Muscle layer of duodenum (tissue), 2 donors: ENCODE measurements around the gene TNFRSF19.

Experiments
- H3K27ac ChIP-seq: one replicate; pipeline ENCODE4 v1.7.0; 2013; ENCODE audit warnings: mild to moderate bottlenecking, low read length
- H3K27me3 ChIP-seq: one replicate; pipeline ENCODE4 v1.7.0; 2013; ENCODE audit warnings: low read depth, mild to moderate bottlenecking, control low read depth, low read length
- H3K36me3 ChIP-seq, 2 donors: one replicate each; pipeline ENCODE4 v1.7.0; 2013; ENCODE audit warnings: low read length in 2 of 2, control low read depth in 1 of 2, mild to moderate bottlenecking in 1 of 2; ENCODE audit not compliant: insufficient read depth in 2 of 2, control insufficient read depth in 1 of 2
- H3K4me1 ChIP-seq, 2 donors: one replicate each; pipeline ENCODE4 v1.7.0; 2013; ENCODE audit warnings: low read length in 2 of 2, mild to moderate bottlenecking in 2 of 2, control low read depth in 1 of 2, moderate library complexity in 1 of 2; ENCODE audit not compliant: insufficient read depth in 2 of 2, control insufficient read depth in 1 of 2
- H3K4me3 ChIP-seq, 2 donors: one replicate each; pipeline ENCODE4 v1.7.0; 2013; ENCODE audit warnings: low read length in 2 of 2, low read depth in 1 of 2, mild to moderate bottlenecking in 1 of 2
- H3K9me3 ChIP-seq, 2 donors: one replicate each; pipeline ENCODE4 v1.7.0; 2013; ENCODE audit warnings: low read length in 2 of 2, control low read depth in 1 of 2, mild to moderate bottlenecking in 1 of 2; ENCODE audit not compliant: control insufficient read depth in 1 of 2
- donor health status: healthy.

The TNFRSF19 gene

GRCh38 chr13:23711355-23711754 is 141.1 kb downstream of the TNFRSF19 start:
- Histone ChIP-seq H3K9me3 (no peaks in the 10 kb centered on the region), H3K4me1 (no peaks in the 10 kb centered on the region), H3K27me3 (no peaks in the 10 kb centered on the region), H3K36me3 (no peaks in the 10 kb centered on the region), H3K27ac (no peak overlapping the region), H3K4me3 (no peak overlapping the region)

DNA sequence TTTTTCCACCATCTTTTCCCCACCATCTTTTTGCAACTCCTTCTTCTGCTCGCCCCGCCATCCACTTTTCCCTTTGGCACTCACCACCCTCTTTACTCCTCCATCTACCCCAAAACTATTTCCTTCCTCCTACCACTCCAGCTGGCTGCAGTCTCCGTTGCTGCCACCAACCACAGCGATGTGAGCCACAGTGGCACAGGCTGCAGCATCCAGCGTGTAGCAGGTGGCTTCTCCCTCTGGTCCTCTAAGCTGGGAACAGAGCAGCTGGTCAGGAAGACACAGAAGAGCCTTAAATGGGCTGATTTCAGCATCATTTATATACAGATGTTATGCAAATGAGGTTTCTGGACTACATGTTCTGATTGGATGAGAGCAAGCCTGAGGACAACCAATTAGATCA is 144.5 kb downstream of the TNFRSF19 start:
- Histone ChIP-seq H3K4me1 (no peaks in the 10 kb centered on the region), H3K27me3 (no peaks in the 10 kb centered on the region), H3K27ac (no peak overlapping the region), H3K4me3 (no peak overlapping the region), H3K36me3 (no peaks in the 10 kb centered on the region), H3K9me3 (no peaks in the 10 kb centered on the region)

- Histone ChIP-seq H3K9me3 (no peaks in the 10 kb centered on the region), H3K4me3 (no peak overlapping the region), H3K27me3 (no peaks in the 10 kb centered on the region), H3K4me1 (no peaks in the 10 kb centered on the region), H3K27ac (no peak overlapping the region), H3K36me3 (no peaks in the 10 kb centered on the region)
Measured at GRCh38 chr13:23715092-23715761, 145.0 kb downstream of the TNFRSF19 start.

DNA sequence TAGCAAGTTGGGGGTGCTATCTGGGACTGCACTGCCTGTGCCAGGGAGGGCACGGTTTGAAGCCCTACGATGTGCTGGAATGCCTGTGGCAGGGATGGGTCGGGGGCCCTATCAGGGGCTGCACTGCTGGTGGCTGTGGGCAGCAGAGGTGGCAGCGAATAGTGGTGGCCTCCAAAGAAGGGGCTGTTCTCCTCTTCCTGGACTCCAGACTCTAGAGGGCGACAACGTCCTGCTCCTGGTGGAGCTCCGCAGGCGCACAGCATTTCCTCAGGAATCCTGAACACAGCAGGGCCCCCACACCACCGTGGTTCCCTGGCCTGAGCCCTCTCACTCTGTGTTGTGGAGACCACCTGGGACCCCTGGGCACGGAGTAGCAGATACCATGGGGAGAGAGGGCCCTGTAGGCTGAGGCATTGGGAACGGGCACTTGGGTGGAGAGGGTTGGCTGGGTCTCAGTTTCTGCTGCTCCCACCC is 145.6 kb downstream of the TNFRSF19 start:
- Histone ChIP-seq H3K27me3 (no peaks in the 10 kb centered on the region), H3K36me3 (no peaks in the 10 kb centered on the region), H3K9me3 (no peaks in the 10 kb centered on the region), H3K4me3 (no peak overlapping the region), H3K4me1 (no peaks in the 10 kb centered on the region), H3K27ac (no peak overlapping the region)

DNA sequence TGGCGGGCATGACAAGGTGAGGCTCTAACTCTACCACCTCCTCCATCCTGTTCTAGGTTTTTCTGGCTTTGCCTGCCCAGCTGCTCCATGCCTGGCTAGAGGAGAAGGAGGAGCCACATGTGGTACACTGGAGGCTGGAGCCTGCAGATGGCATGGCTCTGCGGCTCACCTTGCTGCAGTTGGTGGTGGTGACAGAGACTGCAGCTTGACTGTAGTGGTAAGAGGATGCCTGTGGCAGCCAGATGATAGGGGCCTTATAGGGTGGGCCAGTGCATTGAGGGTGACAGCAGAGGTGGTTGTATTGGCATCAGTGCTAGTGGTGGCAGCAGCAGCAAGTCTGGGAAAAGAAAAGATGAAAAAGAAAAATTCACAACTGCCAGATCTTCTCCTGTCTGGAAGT is 146.2 kb downstream of the TNFRSF19 start:
- H3K36me3 ChIP-seq, result no peaks in the 10 kb centered on the region
- H3K9me3 ChIP-seq, result no peaks in the 10 kb centered on the region
- H3K27ac ChIP-seq, result no peak overlapping the region
- no peak overlapping the region for H3K4me3 ChIP-seq
- no peaks in the 10 kb centered on the region for H3K27me3 ChIP-seq
- H3K4me1 ChIP-seq, result no peaks in the 10 kb centered on the region

- no peaks in the 10 kb centered on the region for H3K27me3 ChIP-seq
- no peaks in the 10 kb centered on the region for H3K9me3 ChIP-seq
- H3K4me1 ChIP-seq, result no peaks in the 10 kb centered on the region
- H3K4me3 ChIP-seq, result no peak overlapping the region
- H3K36me3 ChIP-seq, result no peaks in the 10 kb centered on the region
- no peak overlapping the region for H3K27ac ChIP-seq
Measured at GRCh38 chr13:23718996-23719395, 148.8 kb downstream of the TNFRSF19 start.

GRCh38 chr13:23722726-23723453 is 152.7 kb downstream of the TNFRSF19 start:
- Histone ChIP-seq H3K4me1 (no peaks in the 10 kb centered on the region), H3K27me3 (no peaks in the 10 kb centered on the region), H3K4me3 (no peak overlapping the region), H3K27ac (no peak overlapping the region), H3K36me3 (no peaks in the 10 kb centered on the region), H3K9me3 (no peaks in the 10 kb centered on the region)

DNA sequence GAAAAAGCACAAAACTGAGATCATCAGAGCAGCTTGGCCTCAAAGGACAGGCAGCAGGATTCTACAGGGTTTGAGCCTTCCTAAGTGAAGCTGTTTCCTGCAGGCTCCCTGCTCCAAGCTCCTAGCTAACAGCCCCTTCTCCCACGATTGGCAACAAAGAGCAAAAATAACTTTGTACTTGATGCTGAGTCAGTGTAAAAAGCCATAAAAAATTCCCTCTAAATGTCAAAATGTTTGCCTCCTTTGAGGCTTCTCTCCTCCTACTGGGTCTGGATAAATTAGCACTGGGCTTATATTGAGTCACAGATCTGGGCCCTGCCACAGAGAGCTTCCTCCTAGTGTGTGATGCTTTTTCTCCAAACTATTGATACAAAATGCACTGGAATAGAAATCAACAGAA is 153.3 kb downstream of the TNFRSF19 start:
- peaks cover 0 to under 1% of the 10 kb centered on the region in 2 donors for H3K36me3 ChIP-seq
- no peaks in the 10 kb centered on the region for H3K4me1 ChIP-seq
- H3K4me3 ChIP-seq, result no peak overlapping the region
- no peaks in the 10 kb centered on the region for H3K9me3 ChIP-seq
- no peak overlapping the region for H3K27ac ChIP-seq
- no peaks in the 10 kb centered on the region for H3K27me3 ChIP-seq

GRCh38 chr13:23724196-23724970 is 154.2 kb downstream of the TNFRSF19 start:
- H3K4me3 ChIP-seq, result no peak overlapping the region
- no peak overlapping the region for H3K27ac ChIP-seq

More at GRCh38 chr13:23724196-23724970, 154.2 kb downstream of the TNFRSF19 start:
- Histone ChIP-seq H3K4me1 (no peaks in the 10 kb centered on the region), H3K27me3 (no peaks in the 10 kb centered on the region), H3K36me3 (peaks cover 0 to 9% of the 10 kb centered on the region in 2 donors), H3K9me3 (no peaks in the 10 kb centered on the region)
